Ishikawa (cell line): Measurements from ENCODE around the gene MAMDC4.

Experiments used
- EP300 ChIP-seq: IDR thresholded peaks from 2 replicates; pipeline ENCODE4 v1.6.1; 2012; ENCODE audit warnings: borderline replicate concordance
- FOXM1 ChIP-seq: IDR thresholded peaks from 2 replicates; pipeline ENCODE4 v1.6.1; 2012; ENCODE audit warnings: low read depth, borderline replicate concordance
- TAF1 ChIP-seq: IDR thresholded peaks from 2 replicates; pipeline ENCODE4 v1.6.1; 2012; ENCODE audit warnings: low read depth, mild to moderate bottlenecking
- TF ChIP-seq, protein P1 (sequence below): IDR thresholded peaks from 2 replicates; pipeline ENCODE4 v1.6.1; 2012; ENCODE audit warnings: low read depth, mild to moderate bottlenecking

DNA sequence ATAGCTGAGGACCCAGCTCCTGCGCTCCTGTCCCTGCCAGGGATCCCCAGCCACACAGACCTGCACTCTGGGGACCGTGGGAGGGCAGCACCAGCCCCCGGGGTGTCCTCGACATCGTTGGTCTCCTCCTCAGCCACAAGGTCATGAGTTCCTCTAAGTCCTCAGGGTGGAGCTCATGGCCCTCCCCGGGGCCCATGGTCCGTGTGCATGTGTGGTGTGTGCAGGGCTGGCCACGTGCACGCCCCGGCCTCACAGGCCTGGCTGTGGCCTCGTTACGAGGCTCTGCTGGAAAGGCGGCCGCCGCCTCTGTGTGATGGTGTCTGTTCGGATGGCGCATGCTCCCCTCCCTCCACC, 26.0 kb upstream of the MAMDC4 start:
- TF ChIP-seq, protein P1, sequence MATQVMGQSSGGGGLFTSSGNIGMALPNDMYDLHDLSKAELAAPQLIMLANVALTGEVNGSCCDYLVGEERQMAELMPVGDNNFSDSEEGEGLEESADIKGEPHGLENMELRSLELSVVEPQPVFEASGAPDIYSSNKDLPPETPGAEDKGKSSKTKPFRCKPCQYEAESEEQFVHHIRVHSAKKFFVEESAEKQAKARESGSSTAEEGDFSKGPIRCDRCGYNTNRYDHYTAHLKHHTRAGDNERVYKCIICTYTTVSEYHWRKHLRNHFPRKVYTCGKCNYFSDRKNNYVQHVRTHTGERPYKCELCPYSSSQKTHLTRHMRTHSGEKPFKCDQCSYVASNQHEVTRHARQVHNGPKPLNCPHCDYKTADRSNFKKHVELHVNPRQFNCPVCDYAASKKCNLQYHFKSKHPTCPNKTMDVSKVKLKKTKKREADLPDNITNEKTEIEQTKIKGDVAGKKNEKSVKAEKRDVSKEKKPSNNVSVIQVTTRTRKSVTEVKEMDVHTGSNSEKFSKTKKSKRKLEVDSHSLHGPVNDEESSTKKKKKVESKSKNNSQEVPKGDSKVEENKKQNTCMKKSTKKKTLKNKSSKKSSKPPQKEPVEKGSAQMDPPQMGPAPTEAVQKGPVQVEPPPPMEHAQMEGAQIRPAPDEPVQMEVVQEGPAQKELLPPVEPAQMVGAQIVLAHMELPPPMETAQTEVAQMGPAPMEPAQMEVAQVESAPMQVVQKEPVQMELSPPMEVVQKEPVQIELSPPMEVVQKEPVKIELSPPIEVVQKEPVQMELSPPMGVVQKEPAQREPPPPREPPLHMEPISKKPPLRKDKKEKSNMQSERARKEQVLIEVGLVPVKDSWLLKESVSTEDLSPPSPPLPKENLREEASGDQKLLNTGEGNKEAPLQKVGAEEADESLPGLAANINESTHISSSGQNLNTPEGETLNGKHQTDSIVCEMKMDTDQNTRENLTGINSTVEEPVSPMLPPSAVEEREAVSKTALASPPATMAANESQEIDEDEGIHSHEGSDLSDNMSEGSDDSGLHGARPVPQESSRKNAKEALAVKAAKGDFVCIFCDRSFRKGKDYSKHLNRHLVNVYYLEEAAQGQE, result no peak
- no peak for TF ChIP-seq EP300
- TF ChIP-seq FOXM1, result no peak
- TF ChIP-seq TAF1, result no peak
